Renal pelvis (tissue), 4 donors: ENCODE measurements around the gene CHRNB1. TPM values are rescaled to one million over a fixed set of nuclear protein-coding genes. Genes with fewer than 3 reads are reported as not detected.
"Not testable (repeated sequence)": the region's sequence is repeated elsewhere in the genome, so short reads cannot be mapped to it uniquely, and the experiment has no call there.

Experiments
- DNase-seq: peaks from one replicate; pipeline ENCODE4 v3.0.0-alpha.2; 2013
- polyA plus RNA-seq, 3 donors: library from polyadenylated mRNA; unstranded; fragments of 120-200 nt; gene quantifications; one replicate each; pipeline ENCODE4 v1.2.1, GENCODE V29; 2013; ENCODE audit not compliant: insufficient read length in 3 of 3

Gene CHRNB1
- polyA plus RNA-seq, 3 donors: 9.0 to 12.1 (median 10.7) TPM

GRCh38 chr17:7481842-7482741, 37.2 kb downstream of the CHRNB1 start:
- DNase-seq: not testable (repeated sequence)

GRCh38 chr17:7482742-7483088, 37.9 kb downstream of the CHRNB1 start:
- not testable (repeated sequence) for DNase-seq

GRCh38 chr17:7483255-7484066, 38.6 kb downstream of the CHRNB1 start:
- DNase-seq: peak; percentile 93

GRCh38 chr17:7484067-7484918, 39.4 kb downstream of the CHRNB1 start, which contains the start of gene POLR2A:
Gene POLR2A, plus strand, starts transcription at chr17:7484366.
- DNase-seq: peak; percentile 97

GRCh38 chr17:7484919-7485377, 40.1 kb downstream of the CHRNB1 start:
- DNase-seq: no peak

- no peak for DNase-seq
Measured at GRCh38 chr17:7486181-7486580, 41.3 kb downstream of the CHRNB1 start.

- no peak for DNase-seq
Measured at GRCh38 chr17:7490144-7490543, 45.3 kb downstream of the CHRNB1 start.

- DNase-seq: no peak
Measured at GRCh38 chr17:7491583-7491982, 46.7 kb downstream of the CHRNB1 start.

GRCh38 chr17:7493941-7494340, 49.1 kb downstream of the CHRNB1 start:
- no peak for DNase-seq

GRCh38 chr17:7495906-7496434, 51.1 kb downstream of the CHRNB1 start:
- DNase-seq: no peak

GRCh38 chr17:7496470-7497183, 51.8 kb downstream of the CHRNB1 start:
- DNase-seq: no peak

- DNase-seq: no peak
Measured at GRCh38 chr17:7497228-7497627, 52.4 kb downstream of the CHRNB1 start.

- no peak for DNase-seq
Measured at GRCh38 chr17:7497636-7498035, 52.8 kb downstream of the CHRNB1 start.

GRCh38 chr17:7499161-7499560, 54.3 kb downstream of the CHRNB1 start:
- DNase-seq: no peak

- no peak for DNase-seq
Measured at GRCh38 chr17:7501729-7502128, 56.9 kb downstream of the CHRNB1 start.

GRCh38 chr17:7502171-7502847, 57.4 kb downstream of the CHRNB1 start:
- DNase-seq: no peak

GRCh38 chr17:7502987-7503386, 58.1 kb downstream of the CHRNB1 start:
- DNase-seq: no peak

- no peak for DNase-seq
Measured at GRCh38 chr17:7503521-7503920, 58.7 kb downstream of the CHRNB1 start.
